Globus pallidus (tissue), 1 donor: Measurements from ENCODE around the gene SHLD1.

Experiments
- DNase-seq: peaks from one replicate; pipeline ENCODE4 v3.0.0-alpha.2; 2015; ENCODE audit warnings: low spot score

The SHLD1 gene

DNA sequence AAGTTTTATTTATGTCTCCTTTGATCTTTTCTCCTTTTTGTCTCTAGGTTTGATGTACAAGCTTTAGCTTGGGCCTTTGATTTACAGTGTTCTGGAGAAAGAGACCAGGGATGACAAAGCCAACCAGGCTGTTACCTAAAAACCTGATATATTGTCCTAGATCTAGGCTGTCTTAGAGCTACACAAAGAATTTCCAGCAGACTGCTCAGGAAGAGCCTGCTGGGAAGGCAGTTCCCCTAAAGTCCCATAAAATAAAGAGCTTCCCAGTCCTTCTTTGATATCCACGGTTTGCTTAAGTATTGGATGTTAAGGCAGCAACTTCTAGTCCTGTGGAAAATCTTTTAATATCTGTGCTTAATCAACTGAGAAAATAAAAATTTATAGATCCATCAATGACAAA is 70.5 kb downstream of the SHLD1 start:
- no peak for DNase-seq

DNA sequence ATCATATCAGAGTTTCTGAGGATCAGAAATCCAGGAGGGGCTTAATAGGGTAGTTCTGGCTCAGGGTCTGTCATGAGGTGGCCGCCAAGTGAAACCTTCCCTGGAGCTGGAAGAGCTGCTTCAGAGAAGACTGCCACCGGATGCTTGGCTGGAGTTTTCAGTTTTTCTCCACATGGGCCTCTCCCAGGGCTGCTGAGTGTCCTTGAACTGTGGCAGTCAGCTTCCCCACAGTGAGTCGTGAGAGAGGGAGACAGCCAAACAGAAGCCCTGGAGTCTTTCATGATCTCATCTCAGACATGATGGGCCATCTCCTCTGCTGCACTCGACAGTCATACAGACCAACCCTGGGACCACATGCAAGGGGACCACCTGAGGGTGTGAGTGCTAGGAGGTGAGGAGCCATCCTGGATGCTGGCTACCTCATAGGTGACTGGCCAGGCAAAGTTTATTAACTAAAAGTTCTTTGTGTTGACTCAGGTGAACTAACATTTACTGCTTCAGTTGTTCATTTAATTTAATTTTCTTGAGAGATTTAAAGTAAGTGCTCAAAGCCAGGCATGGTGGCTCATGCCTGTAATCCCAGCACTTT is 71.5 kb downstream of the SHLD1 start:
- DNase-seq: no peak

DNA sequence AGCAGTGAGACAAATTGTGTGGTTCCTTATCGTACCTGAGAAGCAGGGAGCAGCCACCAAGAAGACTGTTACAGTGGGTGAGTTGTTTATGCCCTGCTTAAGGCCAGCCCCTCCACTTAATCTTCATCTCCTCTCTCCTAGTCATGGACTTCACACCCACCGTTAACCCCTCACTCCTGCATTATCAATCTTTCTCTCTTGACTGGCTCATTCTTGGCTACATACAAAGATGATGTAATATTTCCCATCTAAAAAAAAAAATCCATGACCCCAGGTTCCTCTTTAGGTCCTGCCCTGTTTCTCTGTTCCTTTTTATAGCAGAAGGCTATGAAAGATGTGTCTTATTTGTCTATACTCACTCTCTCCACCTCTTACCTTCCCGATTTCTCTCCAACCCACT is 72.4 kb downstream of the SHLD1 start:
- no peak for DNase-seq

DNA sequence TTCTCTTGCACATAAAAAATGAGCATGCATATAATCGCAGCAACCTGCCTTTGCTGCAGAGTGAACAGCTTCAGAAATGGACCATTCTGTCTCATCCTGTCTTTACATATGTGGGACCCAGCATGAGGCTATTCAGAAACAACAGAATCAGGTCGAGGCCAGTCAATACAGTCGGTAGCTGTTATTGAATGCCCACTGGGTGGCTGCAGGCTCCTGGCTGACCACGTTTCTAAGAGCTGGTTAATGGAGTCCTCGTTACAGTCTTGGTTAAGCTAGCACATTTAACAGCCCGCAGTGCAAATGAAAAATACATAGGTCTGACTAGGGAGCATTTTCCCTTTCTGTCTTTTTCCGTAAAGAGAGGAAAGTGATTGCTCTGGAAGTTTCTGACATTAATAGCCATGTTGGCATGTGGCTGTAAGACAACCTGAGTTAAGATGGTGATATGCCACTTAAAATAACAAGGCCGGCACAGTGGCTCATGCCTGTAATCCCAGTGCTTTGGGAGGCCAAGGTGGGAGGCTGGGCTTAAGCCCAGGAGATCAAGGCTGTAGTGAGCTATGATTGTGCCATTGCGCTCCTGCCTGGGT is 75.0 kb downstream of the SHLD1 start:
- no peak for DNase-seq

DNA sequence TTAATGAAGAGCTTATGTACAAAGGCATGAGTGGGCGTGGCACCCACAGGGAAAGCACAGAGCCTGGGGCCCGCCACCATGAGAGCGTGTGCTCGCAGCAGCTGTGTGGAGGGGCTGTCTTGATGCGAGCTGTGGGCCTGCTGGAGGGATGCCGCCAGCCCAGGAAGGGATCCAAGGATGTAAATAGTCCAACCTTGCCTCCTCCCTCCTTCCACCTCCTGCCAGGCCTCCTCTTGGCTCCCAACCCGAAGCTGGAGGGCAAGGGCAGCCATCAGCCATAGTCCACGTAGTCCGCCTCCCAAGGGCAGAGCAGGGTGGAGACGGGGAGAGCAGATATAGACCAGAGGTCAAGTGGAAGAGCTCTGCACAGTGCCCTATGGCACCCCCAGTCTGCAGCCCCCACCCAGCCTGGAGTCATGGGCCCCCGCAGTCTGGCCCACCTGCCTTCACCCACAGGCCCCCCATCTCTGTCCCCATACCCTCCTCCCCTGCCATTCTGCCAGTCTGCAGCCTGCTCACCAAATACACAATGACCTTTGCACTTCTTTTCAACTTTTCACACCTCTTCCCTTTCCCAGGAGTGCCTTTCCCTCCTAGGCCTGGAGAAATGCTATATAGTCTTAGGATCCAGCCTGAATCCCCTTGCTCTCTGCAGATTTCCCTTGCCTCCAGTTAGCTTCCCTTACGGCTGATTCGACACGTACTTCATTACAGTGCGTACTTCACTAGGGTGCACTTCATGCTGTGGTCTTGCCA is 77.1 kb downstream of the SHLD1 start:
- no peak for DNase-seq

DNA sequence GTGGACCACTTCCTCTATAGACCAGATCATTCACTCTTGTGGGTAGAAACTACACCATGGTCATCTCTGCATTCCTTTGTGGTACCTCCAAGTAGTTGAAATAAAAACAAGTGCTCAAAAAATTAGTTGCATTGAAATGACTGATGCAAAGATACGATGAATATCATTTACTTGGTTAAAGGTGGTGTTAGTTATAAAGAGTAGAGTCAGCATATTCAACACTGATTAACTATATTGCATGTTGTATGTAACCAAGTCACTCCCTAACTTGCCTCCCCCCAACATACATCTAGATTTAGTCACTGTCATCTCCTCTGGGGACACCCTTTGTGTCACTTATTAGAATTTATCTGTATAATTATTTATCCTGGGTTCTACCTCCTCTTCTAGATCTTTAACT is 77.7 kb downstream of the SHLD1 start:
- no peak for DNase-seq

DNA sequence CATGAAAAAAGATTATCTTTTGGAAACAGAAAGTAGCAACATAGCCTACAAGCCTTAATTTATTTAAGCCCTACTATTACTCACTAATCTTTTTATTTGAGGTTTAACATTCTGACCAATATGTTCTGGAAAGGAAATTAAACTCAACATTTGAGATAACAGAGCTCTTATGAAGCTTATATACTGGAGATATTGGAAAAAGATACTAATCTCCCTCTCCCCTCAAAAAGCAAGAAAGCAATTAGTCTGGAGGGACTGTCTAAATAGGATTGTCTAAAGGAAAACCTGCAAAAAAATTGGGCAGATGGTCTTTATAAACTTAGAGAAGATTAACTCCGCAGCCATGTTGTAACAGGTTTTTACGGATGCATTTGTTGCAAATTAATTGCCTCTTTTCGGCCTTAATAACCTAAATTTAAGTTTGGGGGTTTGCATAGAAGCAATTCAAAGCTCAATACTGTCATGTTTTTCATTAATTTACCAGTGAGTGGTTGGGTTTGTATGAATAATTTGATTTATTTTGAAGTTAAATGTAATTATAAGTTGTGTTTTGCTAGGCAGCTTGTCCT is 79.1 kb downstream of the SHLD1 start:
- no peak for DNase-seq

DNA sequence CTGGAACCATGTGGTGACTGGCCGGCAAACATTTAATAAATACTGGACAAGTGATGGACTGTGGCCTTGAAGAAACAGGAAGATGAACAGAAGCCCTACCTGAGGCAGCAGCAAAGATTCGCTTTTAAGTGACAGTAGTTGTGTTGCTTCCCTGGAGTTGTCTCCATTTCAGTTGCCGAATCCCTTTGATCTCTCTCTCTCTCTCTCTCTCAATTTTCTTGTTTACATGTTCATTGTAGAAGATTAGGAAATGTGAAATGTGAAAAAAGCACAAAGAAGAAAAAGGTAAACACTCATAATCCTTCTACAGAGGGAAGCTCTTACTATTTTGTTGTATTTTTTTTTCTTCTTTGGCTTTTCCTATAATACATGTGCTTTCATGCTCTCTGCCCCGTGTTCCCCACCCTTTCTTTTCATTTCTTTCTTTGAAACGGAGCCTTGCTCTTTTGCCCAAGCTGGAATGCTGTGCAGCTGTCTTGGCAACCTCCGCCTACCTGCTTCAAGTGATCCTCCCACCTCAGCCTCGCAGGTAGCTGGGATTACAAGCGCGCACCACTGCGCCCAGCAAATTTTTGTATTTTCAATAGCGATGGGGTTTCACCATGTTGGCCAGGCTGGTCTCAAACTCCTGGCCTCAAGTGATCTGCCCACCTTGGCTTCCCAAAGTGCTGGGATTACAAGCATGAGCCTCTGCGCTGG is 81.5 kb downstream of the SHLD1 start:
- DNase-seq: no peak

DNA sequence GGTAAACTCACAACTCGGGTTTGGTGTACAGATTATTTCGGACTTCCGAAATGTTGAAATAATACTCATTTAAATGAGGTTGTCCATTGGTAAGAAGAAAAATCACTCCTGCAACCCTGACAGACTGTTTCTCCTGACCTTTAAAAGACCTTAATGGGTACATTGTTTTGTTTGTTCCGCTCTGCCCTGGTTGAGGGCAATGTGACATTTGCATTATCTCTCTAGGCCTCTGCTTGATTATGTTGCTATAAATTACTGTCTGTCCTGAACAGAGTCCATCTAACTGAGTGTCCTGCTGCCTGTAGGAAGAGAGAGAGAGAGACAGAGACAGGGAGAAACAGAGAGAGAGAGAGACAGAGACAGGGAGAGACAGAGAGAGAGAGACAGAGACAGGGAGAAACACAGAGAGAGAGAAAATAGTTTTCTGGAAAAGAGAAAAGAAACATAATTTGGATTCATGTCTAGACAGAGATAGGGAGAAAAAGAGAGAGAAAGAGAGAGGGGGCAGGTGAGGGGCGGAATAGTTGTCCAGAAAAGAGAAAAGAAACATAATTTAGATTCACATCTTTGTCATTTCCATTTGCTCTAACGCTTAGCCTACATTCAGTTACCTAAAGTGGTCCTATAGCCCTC is 83.2 kb downstream of the SHLD1 start:
- no peak for DNase-seq

DNA sequence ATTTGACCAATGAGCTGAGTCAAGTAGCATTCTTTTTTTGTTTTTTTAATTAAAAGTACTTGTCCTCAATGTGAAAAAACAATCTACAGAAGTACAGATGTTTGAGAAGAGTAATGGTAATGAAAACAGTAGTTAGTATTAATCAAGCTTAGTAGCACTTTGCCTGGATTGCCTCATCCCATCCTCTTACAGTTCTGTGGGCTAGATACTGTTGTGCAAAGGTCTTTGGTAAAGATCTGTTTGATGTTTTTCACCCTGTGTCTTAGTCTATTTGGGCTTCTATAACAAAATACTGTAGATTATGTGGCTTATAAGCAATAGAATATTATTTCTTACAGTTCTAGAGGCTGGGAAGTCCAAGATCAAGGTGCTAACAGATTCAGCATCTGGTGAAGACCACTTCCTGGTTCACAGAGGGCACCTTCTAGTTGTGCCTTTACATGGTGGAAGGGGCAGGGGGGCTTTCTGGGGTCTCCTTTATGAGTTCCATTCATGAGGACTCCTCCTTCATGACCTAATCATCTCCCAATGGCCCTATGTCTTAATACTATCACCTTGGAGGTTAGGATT is 84.3 kb downstream of the SHLD1 start:
- DNase-seq: no peak

DNA sequence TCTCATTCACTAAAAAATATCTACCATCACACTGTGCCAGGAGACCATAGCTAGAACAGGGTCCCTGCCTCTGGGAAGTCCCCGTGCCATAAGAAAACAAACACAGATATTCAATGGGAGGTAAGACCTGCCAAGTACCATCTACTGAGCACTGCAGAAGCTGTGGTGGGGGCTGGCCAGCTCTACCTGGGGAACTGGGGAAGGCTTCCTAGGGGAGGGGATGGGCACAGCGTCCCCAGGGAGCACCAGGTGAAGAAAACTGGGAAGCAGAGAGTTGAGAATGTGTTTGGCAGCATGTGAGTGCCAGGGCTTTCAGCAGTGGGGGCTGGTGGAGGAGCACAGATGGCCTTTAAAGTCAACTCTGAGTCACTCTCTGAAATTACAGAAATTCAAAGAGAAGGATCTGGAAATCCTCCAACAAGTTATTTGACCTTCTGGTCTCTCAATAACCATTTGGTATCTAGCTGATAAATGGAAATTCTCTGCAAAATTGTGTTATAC is 85.2 kb downstream of the SHLD1 start:
- no peak for DNase-seq

DNA sequence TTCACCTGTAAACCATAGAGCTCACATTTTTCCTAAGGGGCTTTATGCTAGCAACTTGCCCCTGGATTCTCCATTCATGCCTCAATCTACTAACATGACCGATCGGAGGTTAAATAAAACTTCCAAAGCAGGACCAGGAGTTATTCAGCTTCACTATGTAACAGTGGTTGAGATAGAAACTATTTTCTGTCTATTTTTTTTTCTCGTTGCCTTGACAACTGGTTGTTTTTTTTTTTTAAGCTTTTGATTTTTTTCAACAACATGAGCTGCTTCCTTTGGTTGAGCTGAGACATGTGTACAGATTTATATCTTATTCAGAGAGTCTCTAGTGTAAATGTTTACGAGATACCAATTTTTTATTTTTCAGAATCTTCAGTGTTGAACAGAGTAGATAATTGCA is 85.7 kb downstream of the SHLD1 start:
- DNase-seq: no peak

DNA sequence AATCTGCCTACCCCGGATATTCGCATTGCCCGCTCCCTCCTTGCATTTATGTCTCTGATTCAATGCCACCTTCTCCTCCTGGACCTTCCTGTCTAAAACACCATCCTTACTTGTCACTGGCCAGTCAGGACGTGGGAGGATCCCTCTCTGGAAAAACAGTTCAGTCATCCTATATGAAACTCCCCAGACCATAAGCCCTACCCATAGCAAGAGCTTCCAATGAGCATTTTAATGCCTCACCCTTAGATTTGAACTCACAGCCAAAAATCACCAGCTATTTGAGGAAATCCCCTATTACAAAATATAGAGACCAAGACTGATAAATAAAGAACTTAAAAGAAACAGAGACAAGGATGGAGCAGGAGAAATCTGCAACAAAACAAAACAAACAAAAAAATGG is 86.4 kb downstream of the SHLD1 start:
- no peak for DNase-seq

DNA sequence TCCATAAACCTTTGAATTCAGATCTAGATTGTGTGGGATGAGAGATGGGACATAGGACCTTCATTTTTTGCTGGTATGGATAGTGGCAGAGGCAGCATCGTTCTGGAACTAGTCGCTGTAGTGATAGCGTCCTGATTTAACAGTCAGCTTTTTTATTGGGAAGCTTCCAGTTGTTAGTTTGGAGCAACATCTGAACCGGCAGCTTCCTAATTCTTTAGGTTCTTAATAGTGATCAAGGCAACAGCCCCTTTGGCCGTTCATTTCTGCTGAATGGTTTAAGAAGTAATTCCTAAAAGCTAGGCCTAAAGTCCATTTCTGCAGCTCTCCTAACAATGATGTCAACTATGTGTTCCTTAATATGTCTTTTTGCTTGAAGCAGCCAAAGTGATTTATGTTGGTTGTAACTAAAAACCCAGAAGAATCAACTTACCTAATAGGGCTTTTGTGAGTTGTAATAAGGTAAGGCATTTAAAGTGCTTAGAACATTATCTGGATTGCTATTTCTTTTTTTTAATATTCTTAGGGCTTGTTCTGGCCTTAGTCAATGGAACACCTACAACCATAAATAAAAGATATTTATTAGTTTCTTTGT is 90.3 kb downstream of the SHLD1 start:
- DNase-seq: no peak

DNA sequence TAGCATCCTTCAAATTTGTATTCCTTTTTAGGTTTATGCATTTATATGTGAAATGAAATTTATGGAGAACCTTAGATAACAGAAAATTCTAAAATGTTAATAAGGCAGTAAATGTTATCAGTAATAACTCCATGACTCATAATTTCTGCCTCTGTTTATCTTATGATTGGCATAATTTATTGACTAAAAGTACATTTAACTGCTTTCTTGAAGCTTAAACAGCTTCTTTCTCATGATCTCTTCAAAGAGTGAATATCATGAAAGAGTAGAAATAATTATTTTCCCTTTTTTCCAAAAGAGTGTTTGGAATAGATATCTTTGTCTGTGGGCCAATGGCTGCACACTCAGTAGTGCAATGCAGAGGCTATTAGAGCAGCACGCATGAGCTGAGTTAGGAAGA is 91.3 kb downstream of the SHLD1 start:
- no peak for DNase-seq

DNA sequence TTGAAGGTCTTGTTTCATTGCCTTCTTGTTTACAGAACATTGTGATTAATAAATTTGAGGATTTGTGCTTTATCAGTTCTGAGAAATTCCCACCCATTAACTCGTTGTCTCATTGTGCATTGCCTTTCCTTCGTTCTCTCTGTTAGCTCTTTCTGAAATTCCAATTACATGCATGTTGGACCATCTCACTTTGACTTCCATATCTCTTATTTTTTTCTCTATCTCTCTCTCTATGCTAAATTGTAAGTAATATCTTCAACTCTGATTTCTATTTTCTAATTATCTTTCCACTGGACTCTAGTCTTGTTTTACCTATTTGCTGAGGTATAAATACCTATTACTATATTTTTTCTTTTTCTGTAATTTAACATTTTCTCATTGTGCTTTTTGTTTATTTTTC is 92.3 kb downstream of the SHLD1 start:
- no peak for DNase-seq

DNA sequence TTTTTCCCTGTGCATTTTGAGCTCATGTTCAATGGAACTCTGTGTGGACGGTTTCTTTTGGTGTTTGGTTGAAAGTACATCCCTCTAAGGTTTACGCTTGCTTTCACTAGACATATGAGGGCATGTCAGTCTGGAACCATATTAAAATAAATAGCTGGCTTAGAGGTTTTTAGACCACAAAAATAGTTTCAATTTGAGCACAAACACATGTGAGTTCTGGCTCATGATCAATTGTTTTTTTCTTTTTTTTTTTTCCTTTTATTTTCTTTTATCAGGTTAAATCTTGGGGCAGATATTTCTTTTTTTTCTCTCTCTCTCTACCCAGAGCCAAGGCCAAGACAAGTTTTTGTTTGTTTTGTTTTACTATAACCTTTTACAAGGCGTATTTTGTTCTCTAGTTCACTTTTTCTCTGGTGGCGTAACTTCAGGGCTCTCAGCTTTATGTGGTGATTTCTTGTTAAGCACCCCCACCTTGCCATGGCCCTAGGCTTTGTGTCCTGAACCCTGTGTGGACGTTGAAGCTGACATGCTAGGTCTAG is 92.9 kb downstream of the SHLD1 start:
- DNase-seq: no peak

DNA sequence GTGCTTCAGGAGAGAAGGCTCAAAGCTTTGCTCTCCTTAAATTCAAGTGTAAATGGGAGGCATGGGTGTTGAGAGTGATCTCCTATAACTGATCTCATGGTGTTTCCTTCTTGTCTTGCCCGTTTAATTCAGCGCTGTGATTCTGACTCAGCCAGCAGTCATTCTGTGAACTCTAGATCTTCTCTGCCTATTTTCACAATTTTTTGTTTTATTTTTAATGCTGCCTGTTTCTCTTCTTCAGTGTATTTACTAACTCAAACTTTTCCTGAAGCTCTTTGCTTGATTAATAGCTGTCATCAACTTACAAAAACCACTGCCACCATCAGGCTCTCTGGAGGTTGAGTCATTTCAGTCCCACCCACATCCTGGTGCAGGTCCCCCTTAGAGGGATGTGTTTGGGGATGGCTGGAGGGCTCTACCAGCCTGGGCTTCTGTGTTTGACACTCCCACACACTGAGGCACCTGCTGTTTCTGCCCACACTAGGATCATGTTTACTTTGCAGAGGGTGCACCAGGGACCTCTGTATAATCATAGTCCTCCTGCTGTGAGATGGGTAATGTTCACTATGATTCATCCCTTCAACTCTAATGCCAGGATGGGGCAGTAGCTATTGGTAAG is 94.0 kb downstream of the SHLD1 start:
- no peak for DNase-seq

DNA sequence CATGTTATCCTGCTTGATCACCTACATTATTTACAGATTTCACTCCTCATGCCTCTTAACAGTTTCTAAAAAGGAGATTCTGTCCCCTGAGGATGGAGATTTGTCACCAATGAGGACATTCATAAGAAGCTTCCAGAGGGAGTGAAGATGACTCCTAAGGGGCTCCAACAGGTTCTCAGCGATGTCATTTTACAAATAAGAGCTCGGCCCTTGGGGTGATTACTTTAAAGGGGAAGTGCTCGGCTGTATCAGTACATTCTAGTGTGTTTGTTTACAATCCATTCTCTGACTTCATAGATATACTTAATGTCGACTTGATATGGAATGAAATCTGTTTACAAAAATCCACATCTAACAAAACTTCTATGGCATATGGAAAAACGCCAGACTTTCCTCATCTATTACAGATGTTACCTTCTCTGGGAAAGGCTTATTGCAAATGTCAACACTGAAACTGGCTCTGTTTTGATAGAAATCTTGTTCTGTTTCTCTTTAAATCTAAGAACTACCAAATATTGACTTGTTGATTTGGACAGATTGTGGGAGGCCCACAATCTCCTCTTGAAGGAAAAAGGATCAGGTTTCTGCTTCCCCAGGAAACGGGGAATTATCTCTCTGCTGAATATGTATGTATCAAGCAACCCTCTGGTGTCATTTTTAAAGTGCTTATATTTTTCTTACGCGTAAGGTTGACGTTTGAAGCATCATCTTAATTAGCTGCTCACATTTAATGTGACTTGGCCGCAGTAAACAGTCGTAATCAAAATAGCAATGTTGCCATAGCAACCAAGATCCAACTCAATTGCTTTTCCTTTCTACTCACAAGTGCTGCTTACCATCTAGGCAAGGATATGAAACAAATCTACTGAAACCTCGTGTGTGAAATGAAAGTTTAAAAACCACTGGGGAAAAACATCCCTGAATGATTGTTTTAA is 95.7 kb downstream of the SHLD1 start:
- DNase-seq: no peak
